Panc1 (cell line): ENCODE results near the gene FBN1. TPM values are rescaled to one million over a fixed set of nuclear protein-coding genes. Genes with fewer than 3 reads are reported as not detected.

Experiments
- ATAC-seq: fragments of 200-7000 bp; cut with Tn5 transposase; 2 replicates; pipeline ENCODE4 v1.9.1; 2020; ENCODE audit warnings: mild to moderate bottlenecking, moderate library complexity
- BruUV-seq: library from RNA; stranded (reverse); fragments of 400-500 nt; replicated peaks from 2 replicates; lab custom pipeline; 2021; lab: Mats Ljungman, UMichigan
- CTCF ChIA-PET: fragments of 300-600 bp; sonication (Branson Sonifier 250); formaldehyde crosslinking; loops from one replicate; lab custom pipeline; 2022; ENCODE audit warnings: antibody characterized with exemption; lab: Charles Lee
- POLR2A ChIA-PET: fragments of 300-600 bp; sonication (Branson Sonifier 250); formaldehyde crosslinking; loops from one replicate; lab custom pipeline; 2022; ENCODE audit warnings: antibody characterized with exemption; lab: Charles Lee
- DNase-seq: peaks from one replicate; pipeline ENCODE4 v3.0.0-alpha.2; 2010; ENCODE audit warnings: low read depth, low spot score
- H3K27ac ChIP-seq: 2 replicates; pipeline ENCODE4 v1.5.1; 2011; ENCODE audit warnings: mild to moderate bottlenecking, low read length, inconsistent platforms
- H3K27me3 ChIP-seq: fragments of 200-500 bp; sonication (Bioruptor generic); 2 replicates; pipeline ENCODE4 v1.6.0; 2014; ENCODE audit warnings: low read length, inconsistent platforms; ENCODE audit not compliant: control insufficient read depth, insufficient read depth
- H3K36me3 ChIP-seq: fragments of 200-500 bp; sonication (Bioruptor generic); 2 replicates; pipeline ENCODE4 v1.5.1; 2014; ENCODE audit warnings: inconsistent platforms, mild to moderate bottlenecking, low read length, moderate library complexity; ENCODE audit not compliant: control insufficient read depth, insufficient read depth
- H3K4me1 ChIP-seq: 2 replicates; pipeline ENCODE4 v1.5.1; 2011; ENCODE audit warnings: inconsistent platforms, mild to moderate bottlenecking, low read length, moderate library complexity; ENCODE audit not compliant: control insufficient read depth, insufficient read depth
- H3K4me3 ChIP-seq, 2 experiments: 2 replicates each; pipeline ENCODE4 v1.5.1; 2011 to 2012; ENCODE audit warnings: low read depth in 2 of 2, low read length in 2 of 2, mild to moderate bottlenecking in 2 of 2, inconsistent platforms in 1 of 2, moderate library complexity in 1 of 2
- H3K9me3 ChIP-seq: fragments of 200-500 bp; sonication (Bioruptor generic); 2 replicates; pipeline ENCODE4 v1.5.1; 2014; ENCODE audit warnings: low read depth, mild to moderate bottlenecking, inconsistent platforms, low read length, moderate library complexity; ENCODE audit not compliant: control insufficient read depth, insufficient read depth
- CTCF ChIP-seq: fragments of 450-650 bp; IDR thresholded peaks from 2 replicates; pipeline ENCODE4 v1.5.1; 2017; ENCODE audit warnings: mild to moderate bottlenecking
- POLR2AphosphoS5 ChIP-seq: IDR thresholded peaks from 2 replicates; pipeline ENCODE4 v1.6.1; 2012; ENCODE audit warnings: mild to moderate bottlenecking, low read depth, low read length, moderate library complexity
- REST ChIP-seq, 2 experiments: IDR thresholded peaks; 2 replicates each; pipeline ENCODE4 v1.6.1; 2011 to 2012; ENCODE audit warnings: low read depth in 2 of 2, control low read depth in 1 of 2, low read length in 1 of 2, mild to moderate bottlenecking in 1 of 2, moderate library complexity in 1 of 2; ENCODE audit not compliant: insufficient read depth in 1 of 2
- SIN3A ChIP-seq: IDR thresholded peaks from 2 replicates; pipeline ENCODE4 v1.6.1; 2012; ENCODE audit warnings: low read depth, mild to moderate bottlenecking, low read length, moderate library complexity, borderline replicate concordance; ENCODE audit not compliant: insufficient read depth
- TCF7L2 ChIP-seq: IDR thresholded peaks from 2 replicates; pipeline ENCODE4 v1.6.1; 2011; ENCODE audit warnings: mild to moderate bottlenecking, low read depth, low read length, inconsistent platforms
- in situ Hi-C: cut with HindIII; loops from 2 replicates; pipeline ENCODE4 v1.10.0; 2016; ENCODE audit warnings: low sequenced_read_pairs, low pct_unique_long_range_greater_than_20kb
- intact Hi-C: fragments of 100-400 bp; cut with micrococcal nuclease; formaldehyde crosslinking; loops from one replicate; pipeline ENCODE4 v1.10.0; 2022; ENCODE audit not compliant: unreplicated experiment
- total RNA-seq: library from RNA; stranded (reverse); gene quantifications from one replicate; pipeline ENCODE4 v1.2.1, GENCODE V29; 2021; ENCODE audit not compliant: unreplicated experiment

FBN1 gene
- total RNA-seq, 1 experiment from 2014 or later, result 0.46 TPM

- Histone ChIP-seq H3K4me1 (no peaks in the 10 kb centered on the region), H3K9me3 (no peaks in the 10 kb centered on the region), H3K4me3 (no peak overlapping the region), H3K27me3 (no peaks in the 10 kb centered on the region), H3K36me3 (no peaks in the 10 kb centered on the region), H3K27ac (no peak overlapping the region)
- intact Hi-C loops (no loop called here), in situ Hi-C loops (no loop called here)
- BruUV-seq, result no TSS peak
- CTCF ChIA-PET, result interaction anchor here (0.5 kb wide), 1 partner anchor 19 kb away, joined by 8 read pairs; no protein-coding TSS in a partner anchor
- peak; percentile 39 for DNase-seq
- POLR2A ChIA-PET, result no interaction called here
- no peak for TF ChIP-seq TCF7L2
- no peak for TF ChIP-seq POLR2AphosphoS5
- no peak for TF ChIP-seq REST (IDR thresholded peaks at IDR 0.05; ENCODE audit: insufficient read depth in 1 of 2, low read depth in 2 of 2, low read length in 1 of 2)
- no peak for TF ChIP-seq SIN3A
- TF ChIP-seq CTCF, result peak; percentile 76
- ATAC-seq, result peak; percentile 80
Observed at GRCh38 chr15:48507416-48508065, 138.0 kb downstream of the FBN1 start.

- no TSS peak for BruUV-seq
- H3K27me3 ChIP-seq, result no peaks in the 10 kb centered on the region
- no peaks in the 10 kb centered on the region for H3K36me3 ChIP-seq
- H3K4me1 ChIP-seq, result no peaks in the 10 kb centered on the region
- no peak for TF ChIP-seq POLR2AphosphoS5
- TF ChIP-seq REST (IDR thresholded peaks at IDR 0.05; ENCODE audit: insufficient read depth in 1 of 2, low read depth in 2 of 2, low read length in 1 of 2), result no peak
- no peak for TF ChIP-seq CTCF
- TF ChIP-seq TCF7L2, result no peak
- no peak for TF ChIP-seq SIN3A
- ChIA-PET CTCF (no interaction called here), POLR2A (no interaction called here)
- DNase-seq (no peak), ATAC-seq (no peak)
- no peak overlapping the region for H3K4me3 ChIP-seq
- H3K27ac ChIP-seq, result no peak overlapping the region
- in situ Hi-C loops, result no loop called here
- intact Hi-C loops, result no loop called here
- H3K9me3 ChIP-seq, result no peaks in the 10 kb centered on the region
Observed at GRCh38 chr15:48505067-48505466, 140.4 kb downstream of the FBN1 start.
